GM18517 (cell line): ENCODE results near the gene PFDN4.
"Not testable (repeated sequence)": the region's sequence is repeated elsewhere in the genome, so short reads cannot be mapped to it uniquely, and the experiment has no call there.

Source experiments
- ATAC-seq: cut with Tn5 transposase; IDR thresholded peaks from one replicate; pipeline ENCODE4 v1.9.1; 2021; ENCODE audit warnings: mild to moderate bottlenecking, moderate library complexity; ENCODE audit not compliant: unreplicated experiment

Gene PFDN4

GRCh38 chr20:54223285-54223684 lies 15.4 kb downstream of the PFDN4 start:
- ATAC-seq, result no peak

- ATAC-seq, result no peak
These were observed 15.9 kb downstream of the PFDN4 start for GRCh38 chr20:54223751-54224150.

GRCh38 chr20:54224642-54225041 lies 16.8 kb downstream of the PFDN4 start:
- not testable (repeated sequence) for ATAC-seq

GRCh38 chr20:54227241-54227640 lies 19.4 kb downstream of the PFDN4 start:
- ATAC-seq, result peak; percentile 95

- no peak for ATAC-seq
These were observed 19.9 kb downstream of the PFDN4 start for GRCh38 chr20:54227751-54228150.

GRCh38 chr20:54228841-54229240 lies 21.0 kb downstream of the PFDN4 start:
- ATAC-seq, result no peak

GRCh38 chr20:54229566-54230160 lies 21.8 kb downstream of the PFDN4 start:
- ATAC-seq, result no peak

GRCh38 chr20:54231036-54231435 lies 23.1 kb downstream of the PFDN4 start:
- no peak for ATAC-seq

GRCh38 chr20:54234991-54235390 lies 27.1 kb downstream of the PFDN4 start:
- ATAC-seq, result no peak

GRCh38 chr20:54237116-54237943 lies 29.4 kb downstream of the PFDN4 start:
- ATAC-seq, result no peak

GRCh38 chr20:54244113-54244512 lies 36.2 kb downstream of the PFDN4 start:
- no peak for ATAC-seq

- not testable (repeated sequence) for ATAC-seq
These were observed 40.8 kb downstream of the PFDN4 start for GRCh38 chr20:54248705-54249104.

- ATAC-seq, result no peak
These were observed 42.8 kb downstream of the PFDN4 start for GRCh38 chr20:54250691-54251090.

GRCh38 chr20:54251096-54251495 lies 43.2 kb downstream of the PFDN4 start:
- ATAC-seq, result no peak

- no peak for ATAC-seq
These were observed 46.7 kb downstream of the PFDN4 start for GRCh38 chr20:54254596-54254995.

- no peak for ATAC-seq
These were observed 47.3 kb downstream of the PFDN4 start for GRCh38 chr20:54255157-54255556.

GRCh38 chr20:54256202-54256601 lies 48.3 kb downstream of the PFDN4 start:
- ATAC-seq, result no peak

GRCh38 chr20:54257071-54257816 lies 49.4 kb downstream of the PFDN4 start:
- no peak for ATAC-seq

GRCh38 chr20:54260116-54260515 lies 52.2 kb downstream of the PFDN4 start:
- no peak for ATAC-seq

- ATAC-seq, result no peak
These were observed 54.8 kb downstream of the PFDN4 start for GRCh38 chr20:54262671-54263070.

- no peak for ATAC-seq
These were observed 55.3 kb downstream of the PFDN4 start for GRCh38 chr20:54263116-54263690.
